Neural progenitor cell (in vitro differentiated cells): ENCODE measurements around the gene TNFSF10.

Experiments
- CTCF ChIP-seq: fragments of 200-600 bp; sonication (generic); IDR thresholded peaks from 2 replicates; pipeline ENCODE4 v1.5.1; 2017; ENCODE audit warnings: antibody characterized with exemption, mild to moderate bottlenecking
- EZH2 ChIP-seq: fragments of 200-600 bp; sonication (generic); IDR thresholded peaks from 2 replicates; pipeline ENCODE4 v1.6.1; 2017; ENCODE audit warnings: antibody characterized with exemption, mild to moderate bottlenecking, moderate library complexity
- EZH2phosphoT487 ChIP-seq: fragments of 200-600 bp; sonication (generic); IDR thresholded peaks from 2 replicates; pipeline ENCODE4 v1.6.1; 2017; ENCODE audit warnings: antibody characterized with exemption

- TF ChIP-seq CTCF (no peak), EZH2 (no peak), EZH2phosphoT487 (no peak)
Observed at GRCh38 chr3:172564499-172564898, 41.3 kb upstream of the TNFSF10 start.
